B cell (primary cell): ENCODE measurements around the gene AUTS2. TPM values are rescaled to one million over a fixed set of nuclear protein-coding genes. Genes with fewer than 3 reads are reported as not detected.

Source experiments
- ATAC-seq: fragments of 200-7000 bp; cut with Tn5 transposase; one replicate; pipeline ENCODE4 v1.10.0; 2021; ENCODE audit warnings: low read depth, mild to moderate bottlenecking, moderate number of reproducible peaks, moderate library complexity
- CTCF ChIA-PET: fragments of 350-600 bp; sonication (Branson Sonifier 250); formaldehyde crosslinking; loops from one replicate; lab custom pipeline; 2021; ENCODE audit warnings: antibody characterized with exemption, inconsistent platforms; lab: Charles Lee
- POLR2A ChIA-PET: fragments of 350-600 bp; sonication (Branson Sonifier 250); formaldehyde crosslinking; loops from one replicate; lab custom pipeline; 2021; ENCODE audit warnings: antibody characterized with exemption; lab: Charles Lee
- DNase-seq: peaks from one replicate; pipeline ENCODE4 v3.0.0; 2013
- H2AFZ ChIP-seq: 2 replicates; pipeline ENCODE4 v1.6.1; 2012; ENCODE audit warnings: mild to moderate bottlenecking, low read depth, low read length; ENCODE audit not compliant: insufficient read depth, poor library complexity, severe bottlenecking
- H3K27ac ChIP-seq, 2 donors: 1 replicate in 1 of 2; 2 replicates in 1 of 2; pipeline ENCODE4 v1.5.1; 2012 to 2013; ENCODE audit warnings: low read length in 2 of 2, mild to moderate bottlenecking in 2 of 2, moderate library complexity in 1 of 2
- H3K27me3 ChIP-seq, 4 experiments: fragments of 200-600 bp in 1 of 4; sonication (generic) in 1 of 4; replicated peaks in 1 of 4; 1 replicate in 2 of 4; 2 replicates in 2 of 4; pipeline versions ENCODE4 v1.6.1 to v1.7.0; 2013 to 2016; ENCODE audit warnings: low read length in 3 of 4, mild to moderate bottlenecking in 2 of 4, mixed read lengths in 1 of 4, moderate library complexity in 1 of 4; ENCODE audit not compliant: insufficient read depth in 4 of 4, control insufficient read depth in 3 of 4; ENCODE audit errors: control extremely low read depth in 1 of 4
- H3K36me3 ChIP-seq, 2 experiments: replicated peaks in 1 of 2; 1 replicate in 1 of 2; 2 replicates in 1 of 2; pipeline versions ENCODE4 v1.6.1 to v1.7.1; 2013; ENCODE audit warnings: low read length in 1 of 2; ENCODE audit not compliant: insufficient read depth in 2 of 2, control insufficient read depth in 1 of 2; ENCODE audit errors: control extremely low read depth in 1 of 2, extremely low read depth in 1 of 2
- H3K4me1 ChIP-seq, 2 donors: fragments of 200-600 bp in 1 of 2; sonication (generic) in 1 of 2; 1 replicate in 1 of 2; 2 replicates in 1 of 2; pipeline versions ENCODE4 v1.5.1 to v1.6.1; 2013 to 2017; ENCODE audit warnings: low read length in 2 of 2; ENCODE audit not compliant: control insufficient read depth in 2 of 2, insufficient read depth in 2 of 2
- H3K4me2 ChIP-seq: replicated peaks from 2 replicates; pipeline ENCODE3; 2012; ENCODE audit warnings: mild to moderate bottlenecking, low read depth, low read length; ENCODE audit not compliant: poor library complexity, severe bottlenecking
- H3K4me3 ChIP-seq, 5 experiments: fragments of 200-600 bp in 1 of 5; sonication (generic) in 1 of 5; 1 replicate in 3 of 5; 2 replicates in 2 of 5; pipeline versions ENCODE4 v1.5.1 to v1.7.0; 2011 to 2016; ENCODE audit warnings: low read length in 4 of 5, mild to moderate bottlenecking in 4 of 5, low read depth in 2 of 5, control low read depth in 1 of 5, moderate library complexity in 1 of 5; ENCODE audit not compliant: insufficient read depth in 1 of 5; ENCODE audit errors: control extremely low read depth in 1 of 5, extremely low read depth in 1 of 5
- H3K79me2 ChIP-seq: fragments of 200-600 bp; sonication (generic); one replicate; pipeline ENCODE4 v1.6.0; 2016; ENCODE audit warnings: low read length; ENCODE audit not compliant: control insufficient read depth, insufficient read depth
- H3K9ac ChIP-seq: fragments of 200-600 bp; sonication (generic); 2 replicates; pipeline ENCODE4 v1.6.1; 2017; ENCODE audit warnings: mild to moderate bottlenecking, low read length, moderate library complexity
- H3K9me3 ChIP-seq, 3 donors: one replicate each; pipeline versions ENCODE4 v1.6.1 to v1.7.1; 2013; ENCODE audit warnings: low read length in 2 of 3; ENCODE audit not compliant: control insufficient read depth in 2 of 3, insufficient read depth in 1 of 3; ENCODE audit errors: control extremely low read depth in 1 of 3
- H4K20me1 ChIP-seq: 2 replicates; pipeline ENCODE4 v1.6.0; 2012; ENCODE audit warnings: mild to moderate bottlenecking, low read length; ENCODE audit not compliant: insufficient read depth, control insufficient read depth, poor library complexity, severe bottlenecking
- H3K27ac Mint-ChIP-seq: one replicate; pipeline ENCODE4 v1.8.0; 2021; ENCODE audit warnings: mixed read lengths
- H3K27me3 Mint-ChIP-seq: one replicate; pipeline ENCODE4 v1.8.0; 2021; ENCODE audit warnings: mixed read lengths
- H3K4me1 Mint-ChIP-seq: one replicate; pipeline ENCODE4 v1.8.0; 2021; ENCODE audit warnings: mixed read lengths
- H3K4me3 Mint-ChIP-seq: one replicate; pipeline ENCODE4 v1.8.0; 2021; ENCODE audit warnings: mixed read lengths
- H3K9me3 Mint-ChIP-seq: one replicate; pipeline ENCODE4 v1.8.0; 2022; ENCODE audit warnings: mixed read lengths; ENCODE audit not compliant: insufficient read depth
- EZH2 ChIP-seq: IDR thresholded peaks from 2 replicates; pipeline ENCODE4 v1.6.1; 2012; ENCODE audit warnings: borderline replicate concordance, low read depth, mild to moderate bottlenecking, moderate library complexity, low read length; ENCODE audit not compliant: insufficient read depth, poor library complexity, severe bottlenecking
- WGBS: methylation state at CpG from one replicate; pipeline ENCODE4 v1.1.5; 2013; ENCODE audit warnings: missing lambda C conversion rate; ENCODE audit not compliant: insufficient coverage; 5-methylcytosine and 5-hydroxymethylcytosine counted together
- intact Hi-C: fragments of 100-400 bp; cut with micrococcal nuclease; formaldehyde crosslinking; loops from one replicate; pipeline ENCODE4 v1.10.0; 2022
- polyA plus RNA-seq: library from polyadenylated mRNA; depleted of rRNA; stranded (reverse); fragments of >200 nt; gene quantifications from 2 replicates; pipeline ENCODE4 v1.2.3, GENCODE V29; 2012
- total RNA-seq, 2 donors: library from RNA; stranded (reverse); fragments of 120-200 nt in 1 of 2; gene quantifications; 1 replicate in 1 of 2; 2 replicates in 1 of 2; pipeline versions ENCODE4 v1.2.3 to v1.2.4, GENCODE V29; 2013 to 2022
- TF ChIP-seq, protein P1 (sequence below): fragments of 200-600 bp; IDR thresholded peaks from one replicate; pipeline ENCODE4 v1.8.0; 2022; ENCODE audit warnings: antibody characterized with exemption, mild to moderate bottlenecking

The AUTS2 gene
- total and polyA plus RNA-seq, 2 donors (not counting 1 experiment from before 2014, with no cell fraction given) = 22.3 to 35.0 TPM

DNA sequence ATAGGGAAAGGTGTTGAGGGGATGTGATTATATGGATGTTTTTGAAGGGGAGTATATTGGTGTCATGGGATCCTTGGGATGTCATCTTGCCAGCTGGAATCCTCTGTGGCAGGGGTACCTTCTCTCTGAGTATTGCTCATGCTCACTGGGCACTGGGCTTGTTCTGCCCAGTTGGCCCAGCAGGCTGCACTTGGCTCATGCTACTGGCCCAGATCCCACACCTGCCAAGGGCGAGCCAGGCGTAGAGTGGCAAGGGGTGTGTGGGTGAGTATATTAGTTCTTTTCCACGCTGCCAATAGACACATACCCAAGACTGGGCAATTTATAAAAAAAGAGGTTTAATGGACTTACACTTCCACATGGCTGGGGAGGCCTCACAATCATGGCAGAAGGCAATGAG, 311.9 kb downstream of the AUTS2 start:
- no peaks in the 10 kb centered on the region for H3K27me3 ChIP-seq
- H3K4me3 ChIP-seq = no peak overlapping the region
- no peaks in the 10 kb centered on the region for H3K27me3 Mint-ChIP-seq
- peaks cover 65% of the 10 kb centered on the region for H3K79me2 ChIP-seq
- ATAC-seq = no peak
- H3K27ac Mint-ChIP-seq = no peak overlapping the region
- no peak overlapping the region for H3K9ac ChIP-seq
- DNase-seq = no peak
- no peaks in the 10 kb centered on the region for H3K36me3 ChIP-seq
- no peak overlapping the region for H3K27ac ChIP-seq
- ChIA-PET CTCF (no interaction called here), POLR2A (no interaction called here)
- peaks cover 11 to 32% of the 10 kb centered on the region in 2 donors for H3K4me1 ChIP-seq
- H3K4me1 Mint-ChIP-seq = peaks cover 37% of the 10 kb centered on the region
- TF ChIP-seq, protein P1, sequence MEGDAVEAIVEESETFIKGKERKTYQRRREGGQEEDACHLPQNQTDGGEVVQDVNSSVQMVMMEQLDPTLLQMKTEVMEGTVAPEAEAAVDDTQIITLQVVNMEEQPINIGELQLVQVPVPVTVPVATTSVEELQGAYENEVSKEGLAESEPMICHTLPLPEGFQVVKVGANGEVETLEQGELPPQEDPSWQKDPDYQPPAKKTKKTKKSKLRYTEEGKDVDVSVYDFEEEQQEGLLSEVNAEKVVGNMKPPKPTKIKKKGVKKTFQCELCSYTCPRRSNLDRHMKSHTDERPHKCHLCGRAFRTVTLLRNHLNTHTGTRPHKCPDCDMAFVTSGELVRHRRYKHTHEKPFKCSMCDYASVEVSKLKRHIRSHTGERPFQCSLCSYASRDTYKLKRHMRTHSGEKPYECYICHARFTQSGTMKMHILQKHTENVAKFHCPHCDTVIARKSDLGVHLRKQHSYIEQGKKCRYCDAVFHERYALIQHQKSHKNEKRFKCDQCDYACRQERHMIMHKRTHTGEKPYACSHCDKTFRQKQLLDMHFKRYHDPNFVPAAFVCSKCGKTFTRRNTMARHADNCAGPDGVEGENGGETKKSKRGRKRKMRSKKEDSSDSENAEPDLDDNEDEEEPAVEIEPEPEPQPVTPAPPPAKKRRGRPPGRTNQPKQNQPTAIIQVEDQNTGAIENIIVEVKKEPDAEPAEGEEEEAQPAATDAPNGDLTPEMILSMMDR = no peak
- peaks cover 0 to 23% (median 4%) of the 10 kb centered on the region in 3 donors for H3K9me3 ChIP-seq
- H3K4me2 ChIP-seq = no peak overlapping the region
- intact Hi-C loops = no loop called here
- no peak overlapping the region for H2AFZ ChIP-seq
- peaks cover 15% of the 10 kb centered on the region for H4K20me1 ChIP-seq
- no CpG with 5 or more reads among the region's 3 CpGs for WGBS
- H3K4me3 Mint-ChIP-seq = no peak overlapping the region
- H3K9me3 Mint-ChIP-seq = no peaks in the 10 kb centered on the region

DNA sequence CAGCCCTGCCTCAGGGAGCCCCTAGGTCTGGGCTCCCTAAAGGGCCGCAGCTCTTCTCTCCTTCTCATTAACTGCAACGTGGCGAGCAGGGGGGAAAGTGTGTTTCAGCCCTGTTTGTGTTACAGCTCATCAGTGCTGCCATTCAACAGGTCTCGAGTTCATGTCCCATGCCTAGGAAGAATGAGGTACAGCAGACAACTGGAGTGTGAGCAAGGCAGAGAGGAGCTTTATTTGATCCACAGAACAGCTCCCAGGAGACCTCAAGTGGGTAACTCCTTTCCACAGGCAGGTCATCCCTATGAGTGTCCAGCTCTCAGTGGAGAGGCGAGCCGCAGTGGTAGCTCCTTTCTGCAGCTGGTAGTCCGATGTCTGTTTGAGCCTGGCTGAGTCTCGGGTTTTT, 313.1 kb downstream of the AUTS2 start:
- H3K27me3 Mint-ChIP-seq = no peaks in the 10 kb centered on the region
- ATAC-seq (no peak), DNase-seq (no peak)
- peaks cover 0 to 23% (median 4%) of the 10 kb centered on the region in 3 donors for H3K9me3 ChIP-seq
- H3K27ac Mint-ChIP-seq = no peak overlapping the region
- no peak overlapping the region for H3K9ac ChIP-seq
- intact Hi-C loops = no loop called here
- no peak overlapping the region for H3K4me3 Mint-ChIP-seq
- no peak overlapping the region for H3K4me2 ChIP-seq
- ChIA-PET CTCF (no interaction called here), POLR2A (no interaction called here)
- no peaks in the 10 kb centered on the region for H3K9me3 Mint-ChIP-seq
- no peaks in the 10 kb centered on the region for H3K36me3 ChIP-seq
- peaks cover 30% of the 10 kb centered on the region for H3K4me1 Mint-ChIP-seq
- WGBS = 99% methylated on average over 8 of the region's 8 CpGs
- H3K27me3 ChIP-seq = no peaks in the 10 kb centered on the region
- H3K4me3 ChIP-seq = no peak overlapping the region
- peaks cover 15% of the 10 kb centered on the region for H4K20me1 ChIP-seq
- no peak overlapping the region for H3K27ac ChIP-seq
- H3K4me1 ChIP-seq = peaks cover 8 to 23% of the 10 kb centered on the region in 2 donors
- no peak overlapping the region for H2AFZ ChIP-seq
- no peak for TF ChIP-seq EZH2
- TF ChIP-seq, protein P1 = no peak
- H3K79me2 ChIP-seq = peaks cover 67% of the 10 kb centered on the region
